Prostate gland (tissue), 2 donors: Measurements from ENCODE around the gene PDK4. TPM values are rescaled to one million over a fixed set of nuclear protein-coding genes. Genes with fewer than 3 reads are reported as not detected.
"Not testable (repeated sequence)": the region's sequence is repeated elsewhere in the genome, so short reads cannot be mapped to it uniquely, and the experiment has no call there.

Experiments used
- DNase-seq: peaks from one replicate; pipeline ENCODE4 v3.0.0-alpha.2; 2019; ENCODE audit warnings: low spot score
- H3K27ac ChIP-seq, 2 donors: fragments of 200-600 bp; sonication (generic); 2 replicates each; pipeline ENCODE4 v1.5.1; 2017 to 2019
- H3K27me3 ChIP-seq: fragments of 200-600 bp; sonication (generic); replicated peaks from 2 replicates; pipeline ENCODE4 v1.5.1; 2019; ENCODE audit not compliant: insufficient read depth
- H3K36me3 ChIP-seq, 2 donors: fragments of 200-600 bp; sonication (generic); 1 replicate in 1 of 2; 2 replicates in 1 of 2; pipeline versions ENCODE4 v1.5.1 to v1.8.1; 2017 to 2019
- H3K4me1 ChIP-seq: fragments of 200-600 bp; sonication (generic); replicated peaks from 2 replicates; pipeline ENCODE4 v1.5.1; 2019
- H3K4me3 ChIP-seq, 2 donors: fragments of 200-600 bp; sonication (generic); 2 replicates each; pipeline ENCODE4 v1.5.1; 2017 to 2019
- H3K9me3 ChIP-seq: fragments of 200-600 bp; sonication (generic); 2 replicates; pipeline ENCODE4 v1.5.1; 2017
- CTCF ChIP-seq, 4 experiments: fragments of 200-600 bp in 2 of 4; fragments of 450-650 bp in 2 of 4; sonication (generic) in 2 of 4; IDR thresholded peaks; 1 replicate in 3 of 4; 2 replicates in 1 of 4; pipeline ENCODE4 v1.5.1; 2016 to 2019; ENCODE audit warnings: antibody characterized with exemption in 4 of 4, mild to moderate bottlenecking in 2 of 4, moderate library complexity in 2 of 4
- POLR2A ChIP-seq: fragments of 450-650 bp; IDR thresholded peaks from one replicate; pipeline ENCODE4 v1.6.1; 2016; ENCODE audit warnings: antibody characterized with exemption, mild to moderate bottlenecking
- POLR2AphosphoS5 ChIP-seq: sonication (generic); formaldehyde crosslinking; IDR thresholded peaks from one replicate; pipeline ENCODE4 v1.6.1; 2017; ENCODE audit warnings: antibody characterized with exemption
- WGBS: methylation state at CpG from one replicate; pipeline ENCODE4 v1.1.5; 2018; 5-methylcytosine and 5-hydroxymethylcytosine counted together
- intact Hi-C: fragments of 100-400 bp; cut with DNase I; formaldehyde crosslinking; loops from one replicate; pipeline ENCODE4 v1.14.2; 2022
- total RNA-seq, 2 donors: library from RNA; depleted of rRNA; stranded (reverse); fragments of >200 nt; gene quantifications; one replicate each; pipeline ENCODE4 v1.1.0, GENCODE V29; 2016

Gene PDK4
- total RNA-seq, 2 donors from 2014 or later: 61.3 to 65.5 TPM

DNA sequence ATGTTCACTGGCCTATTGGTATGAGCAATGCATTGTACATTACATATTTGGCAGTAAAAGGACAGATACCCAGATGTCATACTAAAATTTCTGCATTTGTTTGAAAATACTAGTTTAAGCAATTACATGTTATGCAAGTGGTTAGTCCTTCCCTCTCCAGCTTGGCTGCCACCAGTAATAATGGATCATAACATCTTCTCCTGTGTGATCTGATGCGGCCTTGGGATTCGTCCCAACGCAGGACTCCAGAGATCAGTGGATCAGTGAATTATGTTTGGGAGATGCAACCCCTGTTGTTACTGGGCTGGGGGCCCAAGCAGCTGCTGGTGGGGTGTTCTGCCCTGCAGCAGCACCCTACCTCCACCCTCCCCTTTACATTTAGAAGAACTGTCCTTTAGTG, 11.2 kb upstream of the PDK4 start:
- Histone ChIP-seq H3K36me3 (no peaks in the 10 kb centered on the region), H3K4me1 (peaks cover 10% of the 10 kb centered on the region), H3K9me3 (no peaks in the 10 kb centered on the region), H3K4me3 (no peak overlapping the region), H3K27ac (peak overlapping the region in 1 of 2 donors; percentile 71), H3K27me3 (no peaks in the 10 kb centered on the region)
- intact Hi-C loops: loop anchor here (5.0 kb wide), 1 partner anchor 75 kb away; no protein-coding TSS in a partner anchor
- no peak for DNase-seq
- WGBS: 85% methylated on average over 3 of the region's 3 CpGs
- no peak for TF ChIP-seq POLR2A
- no peak for TF ChIP-seq CTCF (IDR thresholded peaks at IDR 0.05)
- no peak for TF ChIP-seq POLR2AphosphoS5

GRCh38 chr7:95605275-95605674, 9.0 kb upstream of the PDK4 start:
- no peak for TF ChIP-seq CTCF (IDR thresholded peaks at IDR 0.05)
- H3K4me3 ChIP-seq: no peak overlapping the region
- H3K27me3 ChIP-seq: no peaks in the 10 kb centered on the region
- no peak overlapping the region for H3K27ac ChIP-seq
- DNase-seq: no peak
- intact Hi-C loops: loop anchor here (5.0 kb wide), 1 partner anchor 77 kb away; no protein-coding TSS in a partner anchor
- peaks cover 10% of the 10 kb centered on the region for H3K4me1 ChIP-seq
- no peaks in the 10 kb centered on the region for H3K36me3 ChIP-seq
- WGBS: 92% methylated on average over 11 of the region's 21 CpGs
- no peaks in the 10 kb centered on the region for H3K9me3 ChIP-seq

- H3K27ac ChIP-seq, H3K4me3 ChIP-seq, H3K4me1 ChIP-seq, H3K27me3 ChIP-seq, DNase-seq, H3K9me3 ChIP-seq, H3K36me3 ChIP-seq: not testable (repeated sequence)
- intact Hi-C loops: loop anchor here (5.0 kb wide), 1 partner anchor 77 kb away; no protein-coding TSS in a partner anchor
- 96% methylated on average over 3 of the region's 3 CpGs for WGBS
Observed at GRCh38 chr7:95604811-95605210, 8.5 kb upstream of the PDK4 start.

GRCh38 chr7:95604397-95604796, 8.1 kb upstream of the PDK4 start:
- H3K4me1 ChIP-seq, H3K27me3 ChIP-seq, DNase-seq, H3K4me3 ChIP-seq, intact Hi-C loops, H3K36me3 ChIP-seq, H3K9me3 ChIP-seq, H3K27ac ChIP-seq: not testable (repeated sequence)
- WGBS: 98% methylated on average over 2 of the region's 2 CpGs

DNA sequence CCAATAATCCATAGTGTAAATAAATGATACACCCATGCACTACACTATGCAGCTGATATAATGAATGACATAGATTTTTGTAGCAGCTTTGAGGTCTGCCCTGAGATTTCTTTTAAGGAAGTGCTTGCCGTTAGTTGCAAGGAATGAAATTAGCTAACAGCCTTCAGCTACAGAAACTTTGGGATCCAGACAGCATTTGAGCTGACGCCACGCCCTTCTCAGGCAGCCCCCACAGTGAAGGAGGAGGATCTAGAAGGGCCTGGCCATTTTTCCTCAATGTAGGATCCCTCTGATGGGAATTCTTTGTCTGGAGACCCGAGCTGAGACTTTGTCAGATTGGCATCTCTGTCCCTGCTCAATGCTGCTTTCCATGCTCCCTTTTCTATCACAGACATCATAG, 6.1 kb upstream of the PDK4 start:
- H3K27ac ChIP-seq: no peak overlapping the region
- DNase-seq: no peak
- H3K36me3 ChIP-seq: no peaks in the 10 kb centered on the region
- 77% methylated on average over 4 of the region's 4 CpGs for WGBS
- no peaks in the 10 kb centered on the region for H3K9me3 ChIP-seq
- no peaks in the 10 kb centered on the region for H3K4me1 ChIP-seq
- intact Hi-C loops: no loop called here
- no peaks in the 10 kb centered on the region for H3K27me3 ChIP-seq
- TF ChIP-seq CTCF (IDR thresholded peaks at IDR 0.05) (no peak), POLR2AphosphoS5 (no peak), POLR2A (no peak)
- no peak overlapping the region for H3K4me3 ChIP-seq

DNA sequence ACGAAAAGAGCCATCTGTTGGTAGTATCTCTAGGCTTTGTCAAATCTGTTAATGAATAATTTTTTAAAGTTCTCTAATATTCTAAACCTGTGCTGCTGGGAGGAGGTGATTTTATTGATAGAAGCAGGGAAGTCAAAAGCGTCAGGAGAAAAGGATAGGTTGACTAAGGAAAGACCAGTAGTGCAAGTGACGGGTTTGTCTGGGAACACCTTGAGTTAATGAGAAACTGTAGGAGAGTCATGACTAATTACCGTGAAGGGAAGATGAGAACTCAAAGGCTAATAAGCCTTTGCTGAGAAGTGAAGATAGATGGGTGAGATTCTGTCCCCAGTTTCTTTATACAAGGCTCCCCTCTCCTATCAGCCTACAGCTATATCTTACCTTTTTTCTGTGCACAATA, 5.0 kb upstream of the PDK4 start:
- DNase-seq: no peak
- H3K27me3 ChIP-seq: no peaks in the 10 kb centered on the region
- intact Hi-C loops: no loop called here
- no peaks in the 10 kb centered on the region for H3K4me1 ChIP-seq
- no peak overlapping the region for H3K27ac ChIP-seq
- WGBS: 86% methylated on average over 4 of the region's 4 CpGs
- TF ChIP-seq CTCF (IDR thresholded peaks at IDR 0.05): no peak
- no peak for TF ChIP-seq POLR2AphosphoS5
- no peak for TF ChIP-seq POLR2A
- no peaks in the 10 kb centered on the region for H3K9me3 ChIP-seq
- H3K4me3 ChIP-seq: no peak overlapping the region
- H3K36me3 ChIP-seq: no peaks in the 10 kb centered on the region
